Brain microvascular endothelial cell (primary cell): ENCODE results near the gene TAF8.

Experiments
- DNase-seq: peaks from one replicate; pipeline ENCODE4 v3.0.0-alpha.2; 2020
- H3K27ac ChIP-seq: fragments of 250-450 bp; sonication (Bioruptor Pico); 2 replicates; pipeline ENCODE4 v1.5.1; 2020; ENCODE audit warnings: mild to moderate bottlenecking, moderate library complexity
- H3K27me3 ChIP-seq: fragments of 250-450 bp; sonication (Bioruptor Pico); replicated peaks from 2 replicates; pipeline ENCODE4 v1.5.1; 2020; ENCODE audit warnings: mild to moderate bottlenecking
- H3K36me3 ChIP-seq: fragments of 250-450 bp; sonication (Bioruptor Pico); replicated peaks from 2 replicates; pipeline ENCODE4 v1.5.1; 2020; ENCODE audit warnings: mild to moderate bottlenecking
- H3K4me3 ChIP-seq: 2 replicates; pipeline ENCODE4 v1.5.1; 2011; ENCODE audit warnings: low read depth, mild to moderate bottlenecking, control low read depth, low read length, moderate library complexity
- CTCF ChIP-seq: IDR thresholded peaks from 2 replicates; pipeline ENCODE4 v1.5.1; 2011; ENCODE audit warnings: low read depth, mild to moderate bottlenecking, moderate library complexity, low read length, control low read depth, inconsistent platforms; ENCODE audit errors: missing control alignments
- in situ Hi-C: cut with HindIII; loops from 2 replicates; pipeline ENCODE4 v1.10.0; 2017; ENCODE audit warnings: low sequenced_read_pairs, low pct_ligation_motif_present

TAF8 gene

GRCh38 chr6:42117843-42118161, 67.5 kb downstream of the TAF8 start:
- no peak for TF ChIP-seq CTCF
- Histone ChIP-seq H3K4me3 (no peak overlapping the region), H3K27me3 (no peaks in the 10 kb centered on the region), H3K27ac (no peak overlapping the region), H3K36me3 (no peaks in the 10 kb centered on the region)
- in situ Hi-C loops, result no loop called here
- DNase-seq, result no peak

- no peak for TF ChIP-seq CTCF
- H3K4me3 ChIP-seq, result no peak overlapping the region
- in situ Hi-C loops, result no loop called here
- DNase-seq, result no peak
- H3K27me3 ChIP-seq, result no peaks in the 10 kb centered on the region
- no peak overlapping the region for H3K27ac ChIP-seq
- no peaks in the 10 kb centered on the region for H3K36me3 ChIP-seq
Observed at GRCh38 chr6:42118162-42119001, 68.1 kb downstream of the TAF8 start.

GRCh38 chr6:42120895-42121865, 70.9 kb downstream of the TAF8 start:
- Histone ChIP-seq H3K36me3 (peaks cover 14% of the 10 kb centered on the region), H3K27ac (no peak overlapping the region), H3K27me3 (no peaks in the 10 kb centered on the region), H3K4me3 (no peak overlapping the region)
- TF ChIP-seq CTCF, result no peak
- no peak for DNase-seq
- in situ Hi-C loops, result no loop called here

GRCh38 chr6:42123379-42124103, 73.2 kb downstream of the TAF8 start:
- peaks cover 25% of the 10 kb centered on the region for H3K36me3 ChIP-seq
- no peak for TF ChIP-seq CTCF
- H3K27me3 ChIP-seq, result no peaks in the 10 kb centered on the region
- H3K4me3 ChIP-seq, result no peak overlapping the region
- in situ Hi-C loops, result no loop called here
- no peak for DNase-seq
- H3K27ac ChIP-seq, result no peak overlapping the region

- H3K4me3 ChIP-seq, result no peak overlapping the region
- in situ Hi-C loops, result no loop called here
- H3K36me3 ChIP-seq, result peaks cover 25% of the 10 kb centered on the region
- no peak for TF ChIP-seq CTCF
- no peak overlapping the region for H3K27ac ChIP-seq
- H3K27me3 ChIP-seq, result no peaks in the 10 kb centered on the region
- no peak for DNase-seq
Observed at GRCh38 chr6:42124223-42124836, 74.0 kb downstream of the TAF8 start.
